BJ (cell line): Measurements from ENCODE around the gene ALG14. TPM values are rescaled to one million over a fixed set of nuclear protein-coding genes. Genes with fewer than 3 reads are reported as not detected.
A peak's percentile ranks its signal among the peaks of the same experiment; 100 is the strongest.
"Not testable (repeated sequence)": the region's sequence is repeated elsewhere in the genome, so short reads cannot be mapped to it uniquely, and the experiment has no call there.

Experiments
- CTCF ChIA-PET: fragments of 350-600 bp; formaldehyde crosslinking; extraction: SDS; loops from one replicate; lab custom pipeline; 2021; ENCODE audit warnings: antibody characterized with exemption, inconsistent platforms; lab: Yijun Ruan, JAX
- POLR2A ChIA-PET: fragments of 300-600 bp; sonication (Branson Sonifier 250); formaldehyde crosslinking; extraction: SDS; loops from one replicate; lab custom pipeline; 2021; ENCODE audit warnings: antibody characterized with exemption; lab: Charles Lee
- DNase-seq: peaks from one replicate; pipeline ENCODE4 v3.0.0-alpha.2; 2011; ENCODE audit warnings: low read depth
- H3K27me3 ChIP-seq: 2 replicates; pipeline ENCODE4 v1.6.0; 2011; ENCODE audit warnings: low read length; ENCODE audit not compliant: control insufficient read depth, insufficient read depth
- H3K36me3 ChIP-seq: 2 replicates; pipeline ENCODE4 v1.5.1; 2011; ENCODE audit warnings: low read length; ENCODE audit not compliant: control insufficient read depth, insufficient read depth
- H3K4me3 ChIP-seq: 2 replicates; pipeline ENCODE4 v1.5.1; 2011; ENCODE audit warnings: low read depth, mild to moderate bottlenecking, control low read depth, low read length
- CTCF ChIP-seq: IDR thresholded peaks from 2 replicates; pipeline ENCODE4 v1.5.1; 2011; ENCODE audit warnings: low read depth, mild to moderate bottlenecking, control low read depth, inconsistent platforms, low read length, moderate library complexity; ENCODE audit not compliant: insufficient read depth
- polyA plus RNA-seq: library from polyadenylated mRNA; depleted of rRNA; stranded (reverse); fragments of >200 nt; gene quantifications from 2 replicates; pipeline ENCODE4 v1.2.3, GENCODE V29; 2011

Gene ALG14
- polyA plus RNA-seq, 1 experiment, result 2.3 TPM

GRCh38 chr1:94951046-94951445 is 121.7 kb downstream of the ALG14 start:
- ChIA-PET POLR2A (no interaction called here), CTCF (interaction anchor here (1.0 to 1.7 kb wide), 3 partner anchors 11 to 71 kb away, joined by 3 to 9 read pairs (median 3); no protein-coding TSS in a partner anchor)
- Histone ChIP-seq H3K36me3 (no peaks in the 10 kb centered on the region), H3K4me3 (no peak overlapping the region), H3K27me3 (no peaks in the 10 kb centered on the region)
- DNase-seq, result no peak
- TF ChIP-seq CTCF, result no peak

GRCh38 chr1:94949681-94950661 is 122.8 kb downstream of the ALG14 start:
- H3K4me3 ChIP-seq, result no peak overlapping the region
- TF ChIP-seq CTCF, result no peak
- H3K27me3 ChIP-seq, result no peaks in the 10 kb centered on the region
- ChIA-PET CTCF (no interaction called here), POLR2A (no interaction called here)
- no peaks in the 10 kb centered on the region for H3K36me3 ChIP-seq
- no peak for DNase-seq

GRCh38 chr1:94947437-94947836 is 125.3 kb downstream of the ALG14 start:
- peak; percentile 74 for DNase-seq
- Histone ChIP-seq H3K36me3 (no peaks in the 10 kb centered on the region), H3K27me3 (no peaks in the 10 kb centered on the region), H3K4me3 (no peak overlapping the region)
- no peak for TF ChIP-seq CTCF
- ChIA-PET CTCF (interaction anchor here (0.9 to 1.1 kb wide), 2 partner anchors 20 to 93 kb away, joined by 3 read pairs; partner anchors contain the start of gene CNN3), POLR2A (interaction anchor here (0.6 kb wide), 1 partner anchor 112 kb away, joined by 3 read pairs; no protein-coding TSS in a partner anchor)

- Histone ChIP-seq H3K27me3 (no peaks in the 10 kb centered on the region), H3K4me3 (no peak overlapping the region), H3K36me3 (no peaks in the 10 kb centered on the region)
- POLR2A ChIA-PET, result no interaction called here
- CTCF ChIA-PET, result interaction anchor here (0.9 to 1.2 kb wide), 3 partner anchors 19 to 93 kb away, joined by 3 read pairs; partner anchors contain the start of gene CNN3
- no peak for TF ChIP-seq CTCF
- DNase-seq, result no peak
Measured at GRCh38 chr1:94946886-94947285, 125.9 kb downstream of the ALG14 start.

GRCh38 chr1:94942171-94943128 is 130.3 kb downstream of the ALG14 start:
- H3K36me3 ChIP-seq, result no peaks in the 10 kb centered on the region
- TF ChIP-seq CTCF, result no peak
- ChIA-PET POLR2A (no interaction called here), CTCF (no interaction called here)
- H3K27me3 ChIP-seq, result no peaks in the 10 kb centered on the region
- no peak for DNase-seq
- no peak overlapping the region for H3K4me3 ChIP-seq

- CTCF ChIA-PET, H3K4me3 ChIP-seq, H3K27me3 ChIP-seq, POLR2A ChIA-PET, DNase-seq, H3K36me3 ChIP-seq: not testable (repeated sequence)
Measured at GRCh38 chr1:94941480-94941879, 131.3 kb downstream of the ALG14 start.
